ENCODE results near the gene TMEM94.

Gene TMEM94

GRCh38 chr17:75542728-75543336 lies 86.4 kb downstream of the TMEM94 start:
- no peak for DNase-seq
- intact Hi-C loops (cut with DNase I) = no loop called here

- DNase-seq = no peak
- intact Hi-C loops (cut with DNase I) = no loop called here
These were observed 87.8 kb downstream of the TMEM94 start for GRCh38 chr17:75544250-75544649.

GRCh38 chr17:75546181-75546580 lies 89.7 kb downstream of the TMEM94 start:
- DNase-seq = no peak
- intact Hi-C loops (cut with DNase I) = no loop called here

- DNase-seq = no peak
- intact Hi-C loops (cut with DNase I) = no loop called here
These were observed 90.7 kb downstream of the TMEM94 start for GRCh38 chr17:75547091-75547490.

- no peak for DNase-seq
- intact Hi-C loops (cut with DNase I) = no loop called here
These were observed 92.4 kb downstream of the TMEM94 start for GRCh38 chr17:75548813-75549212.

All from posterior cingulate gyrus (tissue), 11 donors.